ENCODE data around the gene BLM. TPM values are rescaled to one million over a fixed set of nuclear protein-coding genes. Genes with fewer than 3 reads are reported as not detected.

Gene BLM
- total and polyA plus RNA-seq, 2 of the 13 experiments (the other 11 are each of a cell fraction or from before 2014, with no cell fraction given), result 5.1 to 11.8 TPM

DNA sequence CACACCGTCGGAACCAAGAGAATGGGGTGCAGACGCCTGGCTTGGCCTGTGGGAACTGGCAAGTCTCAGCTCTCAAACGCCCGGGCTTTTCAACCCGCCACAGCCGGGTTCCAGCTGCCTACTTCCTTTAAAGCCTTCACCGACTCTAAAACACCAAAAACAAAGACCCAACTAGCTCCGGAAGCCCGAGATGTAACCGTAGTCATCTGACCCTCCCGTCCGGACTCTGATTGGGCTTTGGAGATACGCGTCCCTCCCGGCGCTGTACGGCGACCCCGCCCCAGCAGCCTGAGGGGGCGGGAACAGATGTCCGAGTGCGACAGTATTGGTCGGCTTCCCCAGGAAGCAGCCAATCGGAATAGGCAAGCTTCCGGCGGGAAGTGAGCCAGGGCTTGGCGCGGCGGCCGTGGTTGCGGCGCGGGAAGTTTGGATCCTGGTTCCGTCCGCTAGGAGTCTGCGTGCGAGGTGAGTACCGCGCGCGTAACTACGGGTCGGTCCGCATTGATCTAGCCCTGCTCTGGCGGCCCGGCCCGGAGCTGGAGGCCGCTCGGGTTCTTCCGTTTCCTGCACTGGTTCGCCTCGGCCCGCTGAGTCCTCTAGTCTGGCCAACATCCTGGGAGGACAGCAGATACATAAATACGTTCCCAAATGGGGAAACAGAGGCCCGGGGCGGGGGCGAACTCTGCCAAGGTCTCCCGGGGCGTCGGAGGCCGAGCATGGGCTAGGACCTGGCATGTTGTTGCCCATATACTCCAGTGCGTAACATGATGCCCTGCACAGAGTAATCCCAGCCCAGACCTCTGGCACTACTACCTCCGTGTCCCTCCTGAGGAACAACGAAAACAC is at the start of gene BLM (continued):
- TF ChIP-seq, protein P1, sequence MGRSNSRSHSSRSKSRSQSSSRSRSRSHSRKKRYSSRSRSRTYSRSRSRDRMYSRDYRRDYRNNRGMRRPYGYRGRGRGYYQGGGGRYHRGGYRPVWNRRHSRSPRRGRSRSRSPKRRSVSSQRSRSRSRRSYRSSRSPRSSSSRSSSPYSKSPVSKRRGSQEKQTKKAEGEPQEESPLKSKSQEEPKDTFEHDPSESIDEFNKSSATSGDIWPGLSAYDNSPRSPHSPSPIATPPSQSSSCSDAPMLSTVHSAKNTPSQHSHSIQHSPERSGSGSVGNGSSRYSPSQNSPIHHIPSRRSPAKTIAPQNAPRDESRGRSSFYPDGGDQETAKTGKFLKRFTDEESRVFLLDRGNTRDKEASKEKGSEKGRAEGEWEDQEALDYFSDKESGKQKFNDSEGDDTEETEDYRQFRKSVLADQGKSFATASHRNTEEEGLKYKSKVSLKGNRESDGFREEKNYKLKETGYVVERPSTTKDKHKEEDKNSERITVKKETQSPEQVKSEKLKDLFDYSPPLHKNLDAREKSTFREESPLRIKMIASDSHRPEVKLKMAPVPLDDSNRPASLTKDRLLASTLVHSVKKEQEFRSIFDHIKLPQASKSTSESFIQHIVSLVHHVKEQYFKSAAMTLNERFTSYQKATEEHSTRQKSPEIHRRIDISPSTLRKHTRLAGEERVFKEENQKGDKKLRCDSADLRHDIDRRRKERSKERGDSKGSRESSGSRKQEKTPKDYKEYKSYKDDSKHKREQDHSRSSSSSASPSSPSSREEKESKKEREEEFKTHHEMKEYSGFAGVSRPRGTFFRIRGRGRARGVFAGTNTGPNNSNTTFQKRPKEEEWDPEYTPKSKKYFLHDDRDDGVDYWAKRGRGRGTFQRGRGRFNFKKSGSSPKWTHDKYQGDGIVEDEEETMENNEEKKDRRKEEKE (IDR thresholded peaks at IDR 0.05), result no peak
- TF ChIP-seq, protein P2, sequence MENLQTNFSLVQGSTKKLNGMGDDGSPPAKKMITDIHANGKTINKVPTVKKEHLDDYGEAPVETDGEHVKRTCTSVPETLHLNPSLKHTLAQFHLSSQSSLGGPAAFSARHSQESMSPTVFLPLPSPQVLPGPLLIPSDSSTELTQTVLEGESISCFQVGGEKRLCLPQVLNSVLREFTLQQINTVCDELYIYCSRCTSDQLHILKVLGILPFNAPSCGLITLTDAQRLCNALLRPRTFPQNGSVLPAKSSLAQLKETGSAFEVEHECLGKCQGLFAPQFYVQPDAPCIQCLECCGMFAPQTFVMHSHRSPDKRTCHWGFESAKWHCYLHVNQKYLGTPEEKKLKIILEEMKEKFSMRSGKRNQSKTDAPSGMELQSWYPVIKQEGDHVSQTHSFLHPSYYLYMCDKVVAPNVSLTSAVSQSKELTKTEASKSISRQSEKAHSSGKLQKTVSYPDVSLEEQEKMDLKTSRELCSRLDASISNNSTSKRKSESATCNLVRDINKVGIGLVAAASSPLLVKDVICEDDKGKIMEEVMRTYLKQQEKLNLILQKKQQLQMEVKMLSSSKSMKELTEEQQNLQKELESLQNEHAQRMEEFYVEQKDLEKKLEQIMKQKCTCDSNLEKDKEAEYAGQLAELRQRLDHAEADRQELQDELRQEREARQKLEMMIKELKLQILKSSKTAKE (CRISPR knock-in tag; IDR thresholded peaks at IDR 0.05; ENCODE audit: borderline replicate concordance), result no peak; the same call in 1 of the 2 replicates
- TF ChIP-seq KLF11 (CRISPR knock-in tag; IDR thresholded peaks at IDR 0.05), result peak; percentile 50; the same call in 1 of the 2 replicates
- TF ChIP-seq CHCHD3 (CRISPR knock-in tag; IDR thresholded peaks at IDR 0.05), result peak; percentile 80
- TF ChIP-seq, protein P3, sequence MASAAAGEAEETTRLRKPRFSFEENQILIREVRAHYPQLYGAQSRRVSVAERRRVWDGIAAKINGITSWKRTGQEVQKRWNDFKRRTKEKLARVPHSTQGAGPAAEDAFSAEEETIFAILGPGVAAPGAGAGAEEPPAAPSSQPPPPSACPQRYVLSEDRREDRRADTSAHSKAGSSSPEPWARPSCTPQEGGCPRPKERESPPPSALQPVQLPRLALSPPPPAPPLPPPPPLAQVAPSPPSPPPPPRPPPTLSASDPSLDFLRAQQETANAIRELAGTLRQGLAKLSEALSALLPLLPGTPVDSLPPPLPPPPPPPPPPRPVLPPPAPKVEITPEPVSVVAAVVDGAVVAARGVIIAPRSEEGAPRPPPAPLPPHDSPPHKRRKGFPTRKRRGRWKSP (CRISPR knock-in tag; IDR thresholded peaks at IDR 0.05), result peak; percentile 84; the same call in 1 of the 2 replicates
- no peak for TF ChIP-seq NFIB (CRISPR knock-in tag; IDR thresholded peaks at IDR 0.05; ENCODE audit: borderline replicate concordance)
- 0 out of 2 replicates have a peak, but pooled peaks have one; percentile 78 for TF ChIP-seq ZNF766 (CRISPR knock-in tag; IDR thresholded peaks at IDR 0.05; ENCODE audit: borderline replicate concordance)
- TF ChIP-seq NFKBIZ (CRISPR knock-in tag; IDR thresholded peaks at IDR 0.05), result no peak
- TF ChIP-seq ZNF205 (CRISPR knock-in tag; IDR thresholded peaks at IDR 0.05), result peak; percentile 47; the same call in 1 of the 2 replicates
- TF ChIP-seq, protein P4, sequence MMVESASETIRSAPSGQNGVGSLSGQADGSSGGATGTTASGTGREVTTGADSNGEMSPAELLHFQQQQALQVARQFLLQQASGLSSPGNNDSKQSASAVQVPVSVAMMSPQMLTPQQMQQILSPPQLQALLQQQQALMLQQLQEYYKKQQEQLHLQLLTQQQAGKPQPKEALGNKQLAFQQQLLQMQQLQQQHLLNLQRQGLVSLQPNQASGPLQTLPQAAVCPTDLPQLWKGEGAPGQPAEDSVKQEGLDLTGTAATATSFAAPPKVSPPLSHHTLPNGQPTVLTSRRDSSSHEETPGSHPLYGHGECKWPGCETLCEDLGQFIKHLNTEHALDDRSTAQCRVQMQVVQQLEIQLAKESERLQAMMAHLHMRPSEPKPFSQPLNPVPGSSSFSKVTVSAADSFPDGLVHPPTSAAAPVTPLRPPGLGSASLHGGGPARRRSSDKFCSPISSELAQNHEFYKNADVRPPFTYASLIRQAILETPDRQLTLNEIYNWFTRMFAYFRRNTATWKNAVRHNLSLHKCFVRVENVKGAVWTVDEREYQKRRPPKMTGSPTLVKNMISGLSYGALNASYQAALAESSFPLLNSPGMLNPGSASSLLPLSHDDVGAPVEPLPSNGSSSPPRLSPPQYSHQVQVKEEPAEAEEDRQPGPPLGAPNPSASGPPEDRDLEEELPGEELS (CRISPR knock-in tag; IDR thresholded peaks at IDR 0.05), result no peak; the same call in 1 of the 2 replicates
- TF ChIP-seq ZNF564 (CRISPR knock-in tag; IDR thresholded peaks at IDR 0.05), result peak; percentile 37; the same call in 1 of the 2 replicates
- TF ChIP-seq, protein P5, sequence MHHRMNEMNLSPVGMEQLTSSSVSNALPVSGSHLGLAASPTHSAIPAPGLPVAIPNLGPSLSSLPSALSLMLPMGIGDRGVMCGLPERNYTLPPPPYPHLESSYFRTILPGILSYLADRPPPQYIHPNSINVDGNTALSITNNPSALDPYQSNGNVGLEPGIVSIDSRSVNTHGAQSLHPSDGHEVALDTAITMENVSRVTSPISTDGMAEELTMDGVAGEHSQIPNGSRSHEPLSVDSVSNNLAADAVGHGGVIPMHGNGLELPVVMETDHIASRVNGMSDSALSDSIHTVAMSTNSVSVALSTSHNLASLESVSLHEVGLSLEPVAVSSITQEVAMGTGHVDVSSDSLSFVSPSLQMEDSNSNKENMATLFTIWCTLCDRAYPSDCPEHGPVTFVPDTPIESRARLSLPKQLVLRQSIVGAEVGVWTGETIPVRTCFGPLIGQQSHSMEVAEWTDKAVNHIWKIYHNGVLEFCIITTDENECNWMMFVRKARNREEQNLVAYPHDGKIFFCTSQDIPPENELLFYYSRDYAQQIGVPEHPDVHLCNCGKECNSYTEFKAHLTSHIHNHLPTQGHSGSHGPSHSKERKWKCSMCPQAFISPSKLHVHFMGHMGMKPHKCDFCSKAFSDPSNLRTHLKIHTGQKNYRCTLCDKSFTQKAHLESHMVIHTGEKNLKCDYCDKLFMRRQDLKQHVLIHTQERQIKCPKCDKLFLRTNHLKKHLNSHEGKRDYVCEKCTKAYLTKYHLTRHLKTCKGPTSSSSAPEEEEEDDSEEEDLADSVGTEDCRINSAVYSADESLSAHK (CRISPR knock-in tag; IDR thresholded peaks at IDR 0.05; ENCODE audit: borderline replicate concordance), result no peak
- TF ChIP-seq, protein P6, sequence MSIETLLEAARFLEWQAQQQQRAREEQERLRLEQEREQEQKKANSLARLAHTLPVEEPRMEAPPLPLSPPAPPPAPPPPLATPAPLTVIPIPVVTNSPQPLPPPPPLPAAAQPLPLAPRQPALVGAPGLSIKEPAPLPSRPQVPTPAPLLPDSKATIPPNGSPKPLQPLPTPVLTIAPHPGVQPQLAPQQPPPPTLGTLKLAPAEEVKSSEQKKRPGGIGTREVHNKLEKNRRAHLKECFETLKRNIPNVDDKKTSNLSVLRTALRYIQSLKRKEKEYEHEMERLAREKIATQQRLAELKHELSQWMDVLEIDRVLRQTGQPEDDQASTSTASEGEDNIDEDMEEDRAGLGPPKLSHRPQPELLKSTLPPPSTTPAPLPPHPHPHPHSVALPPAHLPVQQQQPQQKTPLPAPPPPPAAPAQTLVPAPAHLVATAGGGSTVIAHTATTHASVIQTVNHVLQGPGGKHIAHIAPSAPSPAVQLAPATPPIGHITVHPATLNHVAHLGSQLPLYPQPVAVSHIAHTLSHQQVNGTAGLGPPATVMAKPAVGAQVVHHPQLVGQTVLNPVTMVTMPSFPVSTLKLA (IDR thresholded peaks at IDR 0.05), result no peak

Data from HepG2 (cell line).